HCT116 (cell line): ENCODE results near the gene HMX1. TPM values are rescaled to one million over a fixed set of nuclear protein-coding genes. Genes with fewer than 3 reads are reported as not detected.

ENCODE experiments used
- ATAC-seq: fragments of 200-7000 bp; cut with Tn5 transposase; 2 replicates; pipeline ENCODE4 v1.9.1; 2020; ENCODE audit warnings: mild to moderate bottlenecking, moderate library complexity
- BruUV-seq: library from RNA; stranded (reverse); fragments of 400-500 nt; replicated peaks from 2 replicates; lab custom pipeline; 2021; lab: Mats Ljungman, UMichigan
- CTCF ChIA-PET: fragments of 300-600 bp; sonication (Branson Sonifier 250); formaldehyde crosslinking; loops from one replicate; lab custom pipeline; 2021; ENCODE audit warnings: antibody characterized with exemption; lab: Charles Lee
- POLR2A ChIA-PET: fragments of 300-600, 350-600 bp; sonication (Branson Sonifier 250); formaldehyde crosslinking; loops from one replicate; lab custom pipeline; 2021; ENCODE audit warnings: antibody characterized with exemption; lab: Charles Lee
- RAD21 ChIA-PET, 2 experiments: fragments of 300-600 bp; sonication (Branson Sonifier 250); formaldehyde crosslinking; loops; one replicate each; lab custom pipeline; 2023; ENCODE audit warnings: low total read pairs in 2 of 2; ENCODE audit not compliant: uncharacterized antibody in 2 of 2, unreplicated experiment in 2 of 2, low non-redundant PET in 1 of 2; lab: Charles Lee
- DNase-seq: peaks from one replicate; pipeline ENCODE4 v3.0.0-alpha.2; 2010; ENCODE audit warnings: low read depth, low spot score
- H2AFZ ChIP-seq: fragments of 200-600 bp; shearing (Covaris generic), sonication (generic); 2 replicates; pipeline ENCODE4 v1.6.1; 2017; ENCODE audit warnings: low read depth, mixed run types, mixed read lengths, antibody characterized with exemption, low read length; ENCODE audit not compliant: poor library complexity, severe bottlenecking
- H3K27ac ChIP-seq: 2 replicates; pipeline ENCODE4 v1.5.1; 2012; ENCODE audit warnings: low read depth, low read length
- H3K27me3 ChIP-seq: fragments of 200-600 bp; sonication (generic); 2 replicates; pipeline ENCODE4 v1.6.1; 2016; ENCODE audit warnings: mixed run types, low read length, mixed read lengths; ENCODE audit not compliant: insufficient read depth
- H3K36me3 ChIP-seq, 2 experiments: fragments of 200-500 bp in 1 of 2; fragments of 200-600 bp in 1 of 2; sonication (Bioruptor generic) in 1 of 2; sonication (generic) in 1 of 2; 2 replicates each; pipeline versions ENCODE4 v1.5.1 to v1.6.1; 2014 to 2016; ENCODE audit warnings: low read length in 2 of 2, inconsistent platforms in 1 of 2, mixed read lengths in 1 of 2, mixed run types in 1 of 2; ENCODE audit not compliant: insufficient read depth in 2 of 2, control insufficient read depth in 1 of 2
- H3K4me1 ChIP-seq, 2 experiments: fragments of 200-600 bp in 1 of 2; sonication (generic) in 1 of 2; 2 replicates each; pipeline versions ENCODE4 v1.5.1 to v1.6.1; 2012 to 2017; ENCODE audit warnings: low read length in 2 of 2, inconsistent platforms in 1 of 2, mild to moderate bottlenecking in 1 of 2, mixed read lengths in 1 of 2, mixed run types in 1 of 2, moderate library complexity in 1 of 2; ENCODE audit not compliant: insufficient read depth in 2 of 2, control insufficient read depth in 1 of 2
- H3K4me2 ChIP-seq: fragments of 200-600 bp; sonication (generic); 2 replicates; pipeline ENCODE4 v1.6.1; 2017; ENCODE audit warnings: mixed run types, low read length, mixed read lengths
- H3K4me3 ChIP-seq, 2 experiments: fragments of 200-600 bp in 1 of 2; sonication (generic) in 1 of 2; replicated peaks in 1 of 2; 2 replicates each; pipeline ENCODE4 v1.5.1; 2011 to 2016; ENCODE audit warnings: low read length in 2 of 2, control low read depth in 1 of 2, low read depth in 1 of 2, mild to moderate bottlenecking in 1 of 2, mixed read lengths in 1 of 2, mixed run types in 1 of 2
- H3K79me2 ChIP-seq: fragments of 200-600 bp; sonication (generic); 2 replicates; pipeline ENCODE4 v1.6.1; 2017; ENCODE audit warnings: mild to moderate bottlenecking, mixed run types, low read length, moderate library complexity, mixed read lengths; ENCODE audit not compliant: insufficient read depth
- H3K9ac ChIP-seq: fragments of 200-600 bp; sonication (generic); 2 replicates; pipeline ENCODE4 v1.6.1; 2016; ENCODE audit warnings: low read length, mixed read lengths
- H3K9me2 ChIP-seq: fragments of 200-600 bp; sonication (generic), shearing (Covaris generic); 2 replicates; pipeline ENCODE4 v1.6.1; 2017; ENCODE audit warnings: mixed run types, mild to moderate bottlenecking, moderate library complexity; ENCODE audit not compliant: insufficient read depth
- H3K9me3 ChIP-seq, 2 experiments: fragments of 200-500 bp in 1 of 2; fragments of 200-600 bp in 1 of 2; sonication (Bioruptor generic) in 1 of 2; sonication (generic) in 1 of 2; 2 replicates each; pipeline ENCODE4 v1.6.1; 2014 to 2017; ENCODE audit warnings: low read length in 2 of 2, mixed read lengths in 2 of 2, inconsistent platforms in 1 of 2, low read depth in 1 of 2, mild to moderate bottlenecking in 1 of 2, mixed run types in 1 of 2, moderate library complexity in 1 of 2; ENCODE audit not compliant: control insufficient read depth in 1 of 2, insufficient read depth in 1 of 2
- H4K20me1 ChIP-seq: fragments of 200-600 bp; sonication (generic), shearing (Covaris generic); 2 replicates; pipeline ENCODE4 v1.6.1; 2017; ENCODE audit warnings: mixed run types, mild to moderate bottlenecking, moderate library complexity; ENCODE audit not compliant: insufficient read depth
- EGR1 ChIP-seq: IDR thresholded peaks from 2 replicates; pipeline ENCODE4 v1.6.1; 2012; ENCODE audit warnings: low read depth
- EZH2 ChIP-seq: fragments of 200-600 bp; sonication (generic); IDR thresholded peaks from 2 replicates; pipeline ENCODE4 v1.6.1; 2017; ENCODE audit warnings: antibody characterized with exemption, mixed run types
- EZH2phosphoT487 ChIP-seq: fragments of 200-600 bp; IDR thresholded peaks from 2 replicates; pipeline ENCODE4 v1.6.1; 2018; ENCODE audit warnings: antibody characterized with exemption, borderline replicate concordance
- FOSL1 ChIP-seq: IDR thresholded peaks from 2 replicates; pipeline ENCODE4 v1.6.1; 2012; ENCODE audit warnings: low read depth
- JUND ChIP-seq: IDR thresholded peaks from 2 replicates; pipeline ENCODE4 v1.6.1; 2012
- MAX ChIP-seq: IDR thresholded peaks from 2 replicates; pipeline ENCODE4 v1.6.1; 2012
- POLR2A ChIP-seq: IDR thresholded peaks from 2 replicates; pipeline ENCODE4 v1.7.0; 2011; ENCODE audit warnings: borderline replicate concordance; ENCODE audit not compliant: insufficient read depth, insufficient read length; ENCODE audit errors: extremely low read depth
- RAD21 ChIP-seq: IDR thresholded peaks from 2 replicates; pipeline ENCODE4 v1.6.1; 2012; ENCODE audit warnings: low read depth, mild to moderate bottlenecking
- SP1 ChIP-seq: IDR thresholded peaks from 2 replicates; pipeline ENCODE4 v1.6.1; 2012; ENCODE audit warnings: low read depth
- TCF7L2 ChIP-seq: IDR thresholded peaks from 2 replicates; pipeline ENCODE4 v1.7.0; 2011; ENCODE audit warnings: borderline replicate concordance, inconsistent platforms; ENCODE audit not compliant: insufficient read depth, insufficient read length; ENCODE audit errors: extremely low read depth
- ZBTB33 ChIP-seq: IDR thresholded peaks from 2 replicates; pipeline ENCODE4 v1.6.1; 2011; ENCODE audit warnings: mild to moderate bottlenecking, low read length, moderate library complexity; ENCODE audit not compliant: insufficient replicate concordance; ENCODE audit errors: extremely low read depth
- intact Hi-C: fragments of 100-400 bp; cut with micrococcal nuclease; formaldehyde crosslinking; loops from 2 replicates; pipeline ENCODE4 v1.10.0; 2022
- total RNA-seq: library from RNA; stranded (reverse); gene quantifications from one replicate; pipeline ENCODE4 v1.2.1, GENCODE V29; 2021; ENCODE audit not compliant: unreplicated experiment
- TF ChIP-seq, protein P1 (sequence below): IDR thresholded peaks from 2 replicates; pipeline ENCODE4 v1.6.1; 2012
- TF ChIP-seq, protein P2 (sequence below), 3 experiments: fragments of 200-600 bp in 1 of 3; sonication (generic) in 1 of 3; IDR thresholded peaks in 2 of 3; conservative IDR thresholded peaks in 1 of 3; 2 replicates each; pipeline ENCODE4 v1.5.1; 2012 to 2017; ENCODE audit warnings: low read depth in 2 of 3, low read length in 2 of 3, antibody characterized with exemption in 1 of 3, borderline replicate concordance in 1 of 3, control low read depth in 1 of 3, mild to moderate bottlenecking in 1 of 3, mixed read lengths in 1 of 3, mixed run types in 1 of 3, moderate library complexity in 1 of 3; ENCODE audit not compliant: insufficient read depth in 1 of 3

HMX1 gene
- total RNA-seq, 1 experiment from 2014 or later = 0.39 TPM

DNA sequence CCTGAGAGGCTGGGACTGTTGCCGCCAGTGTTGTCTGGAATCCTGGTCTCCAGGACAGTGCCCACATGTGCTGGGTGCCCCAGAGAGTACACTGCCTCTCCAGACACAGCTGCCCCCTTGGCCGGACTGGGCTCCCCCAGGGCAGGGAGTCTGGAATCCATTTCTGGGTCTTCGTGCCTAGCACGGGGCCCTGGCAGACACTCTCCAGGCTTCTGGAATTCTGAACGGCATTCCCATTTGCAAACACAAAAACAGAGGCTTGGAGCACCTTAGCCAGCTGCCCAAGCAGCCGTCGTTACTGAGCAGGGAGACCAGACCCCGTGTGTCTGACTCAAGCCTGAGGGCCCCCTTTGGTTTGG lies 20.8 kb downstream of the HMX1 start:
- Histone ChIP-seq H3K27me3 (no peaks in the 10 kb centered on the region; the same call in 1 of the 2 replicates), H3K9ac (no peak overlapping the region), H3K36me3 (no peaks in the 10 kb centered on the region), H3K27ac (no peak overlapping the region), H2AFZ (no peak overlapping the region), H4K20me1 (no peaks in the 10 kb centered on the region), H3K9me3 (no peaks in the 10 kb centered on the region), H3K4me2 (no peak overlapping the region), H3K79me2 (no peaks in the 10 kb centered on the region), H3K9me2 (no peaks in the 10 kb centered on the region), H3K4me3 (no peak overlapping the region), H3K4me1 (peaks cover 12 to 24% of the 10 kb centered on the region in 2 experiments; a peak in 3 of 4 replicates)
- ChIA-PET POLR2A (no interaction called here), CTCF (no interaction called here), RAD21 (no interaction called here)
- intact Hi-C loops = no loop called here
- no peak for DNase-seq
- TF ChIP-seq JUND (no peak), MAX (no peak), RAD21 (no peak), EZH2 (no peak), FOSL1 (no peak), POLR2A (no peak), SP1 (no peak), TCF7L2 (no peak), ZBTB33 (no peak), EZH2phosphoT487 (no peak), EGR1 (no peak)
- TF ChIP-seq, protein P1, sequence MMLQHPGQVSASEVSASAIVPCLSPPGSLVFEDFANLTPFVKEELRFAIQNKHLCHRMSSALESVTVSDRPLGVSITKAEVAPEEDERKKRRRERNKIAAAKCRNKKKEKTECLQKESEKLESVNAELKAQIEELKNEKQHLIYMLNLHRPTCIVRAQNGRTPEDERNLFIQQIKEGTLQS = no peak
- TF ChIP-seq, protein P2, sequence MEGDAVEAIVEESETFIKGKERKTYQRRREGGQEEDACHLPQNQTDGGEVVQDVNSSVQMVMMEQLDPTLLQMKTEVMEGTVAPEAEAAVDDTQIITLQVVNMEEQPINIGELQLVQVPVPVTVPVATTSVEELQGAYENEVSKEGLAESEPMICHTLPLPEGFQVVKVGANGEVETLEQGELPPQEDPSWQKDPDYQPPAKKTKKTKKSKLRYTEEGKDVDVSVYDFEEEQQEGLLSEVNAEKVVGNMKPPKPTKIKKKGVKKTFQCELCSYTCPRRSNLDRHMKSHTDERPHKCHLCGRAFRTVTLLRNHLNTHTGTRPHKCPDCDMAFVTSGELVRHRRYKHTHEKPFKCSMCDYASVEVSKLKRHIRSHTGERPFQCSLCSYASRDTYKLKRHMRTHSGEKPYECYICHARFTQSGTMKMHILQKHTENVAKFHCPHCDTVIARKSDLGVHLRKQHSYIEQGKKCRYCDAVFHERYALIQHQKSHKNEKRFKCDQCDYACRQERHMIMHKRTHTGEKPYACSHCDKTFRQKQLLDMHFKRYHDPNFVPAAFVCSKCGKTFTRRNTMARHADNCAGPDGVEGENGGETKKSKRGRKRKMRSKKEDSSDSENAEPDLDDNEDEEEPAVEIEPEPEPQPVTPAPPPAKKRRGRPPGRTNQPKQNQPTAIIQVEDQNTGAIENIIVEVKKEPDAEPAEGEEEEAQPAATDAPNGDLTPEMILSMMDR (IDR thresholded peaks at IDR 0.05 in 2 of 3, conservative IDR thresholded peaks at IDR 0.05 in 1 of 3; ENCODE audit: borderline replicate concordance in 1 of 3, insufficient read depth in 1 of 3, low read depth in 2 of 3, low read length in 2 of 3) = no peak
- BruUV-seq = no TSS peak
- ATAC-seq = no peak
